Suprapubic skin (tissue), 4 donors: ENCODE measurements around the gene RAG2. TPM values are rescaled to one million over a fixed set of nuclear protein-coding genes. Genes with fewer than 3 reads are reported as not detected.

Experiments
- DNase-seq, 2 donors: peaks; one replicate each; pipeline ENCODE4 v3.0.0-alpha.2; 2019; ENCODE audit warnings: low spot score in 2 of 2
- H3K27ac ChIP-seq: fragments of 200-600 bp; sonication (generic); one replicate; pipeline ENCODE4 v1.5.1; 2019
- H3K27me3 ChIP-seq: fragments of 200-600 bp; sonication (generic); one replicate; pipeline ENCODE4 v1.5.1; 2019
- H3K36me3 ChIP-seq: fragments of 200-600 bp; sonication (generic); one replicate; pipeline ENCODE4 v1.5.1; 2019
- H3K4me1 ChIP-seq: fragments of 200-600 bp; sonication (generic); one replicate; pipeline ENCODE4 v1.5.1; 2019
- H3K4me3 ChIP-seq: fragments of 200-600 bp; sonication (generic); one replicate; pipeline ENCODE4 v1.5.1; 2019; ENCODE audit warnings: mild to moderate bottlenecking
- H3K9me3 ChIP-seq: fragments of 200-600 bp; sonication (generic); one replicate; pipeline ENCODE4 v1.5.1; 2019
- CTCF ChIP-seq, 2 donors: fragments of 200-600 bp in 1 of 2; fragments of 450-650 bp in 1 of 2; sonication (generic) in 1 of 2; IDR thresholded peaks; one replicate each; pipeline ENCODE4 v1.5.1; 2016 to 2019; ENCODE audit warnings: antibody characterized with exemption in 2 of 2, mild to moderate bottlenecking in 1 of 2, moderate library complexity in 1 of 2
- EP300 ChIP-seq: sonication (generic); formaldehyde crosslinking; IDR thresholded peaks from one replicate; pipeline ENCODE4 v1.6.1; 2017; ENCODE audit warnings: antibody characterized with exemption
- POLR2A ChIP-seq, 2 donors: fragments of 450-650 bp; IDR thresholded peaks; one replicate each; pipeline ENCODE4 v1.6.1; 2017; ENCODE audit warnings: antibody characterized with exemption in 2 of 2, mild to moderate bottlenecking in 2 of 2, moderate library complexity in 2 of 2
- POLR2AphosphoS5 ChIP-seq, 3 donors: sonication (generic); formaldehyde crosslinking; IDR thresholded peaks; one replicate each; pipeline ENCODE4 v1.6.1; 2017; ENCODE audit warnings: antibody characterized with exemption in 3 of 3
- WGBS: methylation state at CpG from one replicate; pipeline ENCODE4 v1.1.5; 2018; 5-methylcytosine and 5-hydroxymethylcytosine counted together
- total RNA-seq, 4 donors: library from RNA; depleted of rRNA; stranded (reverse); fragments of >200 nt; gene quantifications; one replicate each; pipeline ENCODE4 v1.1.0, GENCODE V29; 2016

The RAG2 gene
- total RNA-seq, 4 donors from 2014 or later: not detected

GRCh38 chr11:36550385-36551115 is 47.5 kb downstream of the RAG2 start:
- TF ChIP-seq POLR2AphosphoS5 (IDR thresholded peaks at IDR 0.05) (no peak), POLR2A (IDR thresholded peaks at IDR 0.05) (no peak), EP300 (no peak), CTCF (IDR thresholded peaks at IDR 0.05) (no peak)
- Histone ChIP-seq H3K4me3 (no peak overlapping the region), H3K27ac (no peak overlapping the region), H3K27me3 (no peaks in the 10 kb centered on the region), H3K4me1 (no peaks in the 10 kb centered on the region), H3K36me3 (no peaks in the 10 kb centered on the region), H3K9me3 (no peaks in the 10 kb centered on the region)
- 41% methylated on average over 1 of the region's 1 CpG for WGBS
- DNase-seq: no peak

Other genes starting within 250 kb of the RAG2 start
- gene TRAF6, start 88.0 kb downstream of the RAG2 start, total RNA-seq: 10 to 100 TPM; 12.6 to 18.7 (median 18.6) TPM
- gene RAG1, start 30.2 kb downstream of the RAG2 start, total RNA-seq: under 1 TPM; 0.23 to 0.56 (median 0.39) TPM
- 10 to 100 TPM in 1 of 4 donors, 1 to 10 TPM in 3; 6.6 to 17.8 (median 8.8) TPM for gene IFTAP, start 3.7 kb downstream of the RAG2 start, total RNA-seq